ENCODE results near the gene DZIP1. TPM values are rescaled to one million over a fixed set of nuclear protein-coding genes. Genes with fewer than 3 reads are reported as not detected.

Gene DZIP1
- total and polyA plus RNA-seq, 12 donors, result 6.7 to 16.7 (median 9.9) TPM

GRCh38 chr13:95608640-95609323 lies 35.7 kb downstream of the DZIP1 start:
- WGBS, 4 donors, result 63 to 80% (median 73%) methylated on average over 6 of the region's 6 CpGs
- H3K4me1 ChIP-seq (replicated peaks in 1 of 2), result peaks cover 4 to 6% of the 10 kb centered on the region in 2 donors
- TF ChIP-seq POLR2A (IDR thresholded peaks at IDR 0.05) (no peak), CTCF (IDR thresholded peaks at IDR 0.05) (no peak)
- DNase-seq, result no peak
- H3K36me3 ChIP-seq (replicated peaks in 1 of 2), result no peaks in the 10 kb centered on the region
- intact Hi-C loops (cut with DNase I), result no loop called here
- no peaks in the 10 kb centered on the region for H3K27me3 ChIP-seq
- no peak overlapping the region for H3K4me3 ChIP-seq
- no peak overlapping the region for H3K27ac ChIP-seq
- no peaks in the 10 kb centered on the region for H3K9me3 ChIP-seq (replicated peaks in 1 of 3)

- intact Hi-C loops (cut with DNase I), result no loop called here
- TF ChIP-seq POLR2A (IDR thresholded peaks at IDR 0.05) (no peak), CTCF (IDR thresholded peaks at IDR 0.05) (no peak)
- Histone ChIP-seq H3K4me3 (no peak overlapping the region), H3K9me3 (replicated peaks in 1 of 3) (no peaks in the 10 kb centered on the region), H3K4me1 (replicated peaks in 1 of 2) (peaks cover 4 to 6% of the 10 kb centered on the region in 2 donors), H3K27ac (no peak overlapping the region), H3K36me3 (replicated peaks in 1 of 2) (no peaks in the 10 kb centered on the region), H3K27me3 (no peaks in the 10 kb centered on the region)
- WGBS, 4 donors, result 12 to 19% (median 17%) methylated on average over 1 of the region's 1 CpG
- no peak for DNase-seq
Observed at GRCh38 chr13:95607366-95607765, 37.1 kb downstream of the DZIP1 start.

GRCh38 chr13:95605448-95606125 lies 38.9 kb downstream of the DZIP1 start:
- H3K27ac ChIP-seq, result no peak overlapping the region
- H3K4me1 ChIP-seq (replicated peaks in 1 of 2), result peaks cover 4 to 6% of the 10 kb centered on the region in 2 donors
- no peaks in the 10 kb centered on the region for H3K9me3 ChIP-seq (replicated peaks in 1 of 3)
- H3K4me3 ChIP-seq, result no peak overlapping the region
- no peaks in the 10 kb centered on the region for H3K36me3 ChIP-seq (replicated peaks in 1 of 2)
- no peak for DNase-seq
- H3K27me3 ChIP-seq, result no peaks in the 10 kb centered on the region
- TF ChIP-seq POLR2A (IDR thresholded peaks at IDR 0.05) (no peak), CTCF (IDR thresholded peaks at IDR 0.05) (no peak)
- 81 to 88% (median 82%) methylated on average over 3 of the region's 3 CpGs for WGBS, 4 donors
- intact Hi-C loops (cut with DNase I), result no loop called here

- no peaks in the 10 kb centered on the region for H3K36me3 ChIP-seq (replicated peaks in 1 of 2)
- intact Hi-C loops (cut with DNase I), result no loop called here
- no peak overlapping the region for H3K4me3 ChIP-seq
- H3K9me3 ChIP-seq (replicated peaks in 1 of 3), result no peaks in the 10 kb centered on the region
- no peak for DNase-seq
- H3K4me1 ChIP-seq (replicated peaks in 1 of 2), result peaks cover 4 to 6% of the 10 kb centered on the region in 2 donors
- 68 to 78% (median 75%) methylated on average over 3 of the region's 3 CpGs for WGBS, 4 donors
- no peak overlapping the region for H3K27ac ChIP-seq
- TF ChIP-seq CTCF (IDR thresholded peaks at IDR 0.05) (no peak), POLR2A (IDR thresholded peaks at IDR 0.05) (no peak)
- H3K27me3 ChIP-seq, result no peaks in the 10 kb centered on the region
Observed at GRCh38 chr13:95604556-95604915, 40.0 kb downstream of the DZIP1 start.

Data from adrenal gland (tissue), 12 donors.